Choroid plexus epithelial cell (primary cell): ENCODE measurements around the gene RASGRP2.
A peak's percentile ranks its signal among the peaks of the same experiment; 100 is the strongest.

ENCODE experiments used
- DNase-seq: peaks from one replicate; pipeline ENCODE4 v3.0.0-alpha.2; 2010; ENCODE audit warnings: low read depth
- H3K4me3 ChIP-seq: 2 replicates; pipeline ENCODE4 v1.5.1; 2011; ENCODE audit warnings: low read depth, mild to moderate bottlenecking, control low read depth, low read length, moderate library complexity
- CTCF ChIP-seq: conservative IDR thresholded peaks from 2 replicates; pipeline ENCODE4 v1.5.1; 2011; ENCODE audit warnings: low read depth, mild to moderate bottlenecking, control low read depth, inconsistent platforms, low read length, moderate library complexity

Gene RASGRP2

GRCh38 chr11:64743591-64744543 lies at the start of gene RASGRP2:
TSS of gene RASGRP2 (minus strand) at chr11:64744142. CDS start at chr11:64742866, 1,276 bp downstream.
- DNase-seq, result peak; percentile 77
- peak; percentile 80 for TF ChIP-seq CTCF
- H3K4me3 ChIP-seq, result peak within 1 kb of the TSS; percentile 73

- H3K4me3 ChIP-seq, result no peak overlapping the region
- no peak for DNase-seq
- no peak for TF ChIP-seq CTCF
These were observed 48.5 kb upstream of the RASGRP2 start for GRCh38 chr11:64792482-64792881.

GRCh38 chr11:64791781-64792291 lies 47.9 kb upstream of the RASGRP2 start:
- no peak for DNase-seq
- no peak for TF ChIP-seq CTCF
- no peak overlapping the region for H3K4me3 ChIP-seq

- DNase-seq, result no peak
- no peak for TF ChIP-seq CTCF
- H3K4me3 ChIP-seq, result no peak overlapping the region
These were observed 46.5 kb upstream of the RASGRP2 start for GRCh38 chr11:64790205-64791095.

- no peak for DNase-seq
- no peak overlapping the region for H3K4me3 ChIP-seq
- TF ChIP-seq CTCF, result no peak
These were observed 45.6 kb upstream of the RASGRP2 start for GRCh38 chr11:64789331-64790204.
